Kasumi-1 (cell line): Measurements from ENCODE around the gene FMNL2.
A peak's percentile ranks its signal among the peaks of the same experiment; 100 is the strongest.

Source experiments
- DNase-seq, 2 experiments: peaks; one replicate each; lab custom pipeline; 2025; lab: John Stamatoyannopoulos, UW

The FMNL2 gene

DNA sequence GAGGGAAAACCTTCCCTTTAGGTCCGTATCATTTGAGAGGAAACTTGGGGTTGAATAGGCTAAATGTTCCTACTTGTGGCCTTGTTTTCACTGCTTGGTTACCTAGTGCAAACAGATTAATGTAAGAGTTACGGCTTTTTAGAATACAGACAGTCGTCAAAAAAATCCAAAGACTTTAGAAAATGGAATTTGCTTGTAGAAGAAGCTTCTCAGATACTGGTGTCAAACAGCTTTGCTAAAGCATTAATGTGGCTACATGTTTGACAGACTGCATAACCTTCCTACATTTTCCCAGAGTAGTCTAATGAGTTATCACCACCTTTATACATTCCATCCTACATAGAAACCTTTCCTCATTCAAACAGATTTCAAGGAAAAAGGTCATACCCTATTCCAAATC lies 114.6 kb downstream of the FMNL2 start:
- DNase-seq = no peak

- no peak for DNase-seq
Observed at GRCh38 chr2:152450176-152450575, 115.2 kb downstream of the FMNL2 start.

- DNase-seq = no peak
Observed at GRCh38 chr2:152452256-152452973, 117.4 kb downstream of the FMNL2 start.

DNA sequence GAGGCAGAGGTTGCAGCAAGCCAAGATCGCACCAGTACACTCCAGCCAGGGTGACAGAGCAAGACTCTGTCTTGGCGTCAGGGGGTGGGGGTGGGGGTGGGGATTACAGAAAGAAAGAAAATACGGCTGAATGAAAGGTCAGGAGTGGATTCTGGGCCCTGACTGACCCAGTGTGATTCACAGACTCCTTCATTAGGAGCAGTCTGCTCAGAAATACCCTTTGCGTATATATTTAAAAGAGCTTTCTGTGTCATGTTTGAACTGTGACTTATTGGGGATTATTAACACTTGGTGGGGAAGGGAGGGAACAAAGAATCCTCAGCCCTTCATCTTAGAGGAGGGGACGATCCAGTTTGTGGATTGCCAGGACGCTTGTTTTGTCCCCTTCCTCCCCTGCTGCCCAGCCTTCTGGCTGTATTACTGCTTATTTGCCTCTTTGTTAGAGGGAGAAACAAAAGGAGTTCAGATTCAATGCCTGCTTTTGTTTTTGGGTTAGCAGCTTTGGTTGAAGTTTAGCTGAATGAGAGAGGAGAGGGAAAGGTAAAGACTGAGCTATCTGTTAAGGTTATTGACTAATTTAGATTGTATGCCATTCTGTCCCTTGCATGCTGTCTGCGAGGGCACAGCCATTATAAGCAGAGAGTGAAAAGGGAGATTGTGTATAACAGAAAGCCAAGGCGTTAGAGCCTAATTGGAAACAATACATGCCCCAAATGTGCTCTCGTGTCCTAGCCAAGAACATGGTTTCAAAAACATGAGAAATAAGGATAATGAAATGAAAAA lies 118.3 kb downstream of the FMNL2 start:
- DNase-seq = no peak

DNA sequence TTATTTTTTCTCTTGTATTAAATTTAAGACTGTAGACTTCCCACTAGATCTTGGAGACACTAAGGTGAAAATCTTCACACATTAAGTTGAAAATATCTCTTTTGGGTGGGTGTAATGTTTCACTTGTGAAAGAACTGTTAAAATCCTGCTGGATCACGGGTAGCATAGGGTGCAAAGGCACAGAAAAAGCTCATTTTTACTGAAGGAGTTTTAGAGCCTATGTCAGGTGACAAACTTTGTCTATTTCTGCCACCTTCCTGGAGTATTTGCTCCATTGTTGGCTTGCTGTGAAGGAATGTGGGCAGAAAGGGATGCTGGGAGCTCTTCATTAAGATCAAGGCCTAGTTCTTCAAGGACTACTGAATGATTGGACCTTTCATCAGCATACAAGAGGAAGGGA lies 119.4 kb downstream of the FMNL2 start:
- no peak for DNase-seq

DNA sequence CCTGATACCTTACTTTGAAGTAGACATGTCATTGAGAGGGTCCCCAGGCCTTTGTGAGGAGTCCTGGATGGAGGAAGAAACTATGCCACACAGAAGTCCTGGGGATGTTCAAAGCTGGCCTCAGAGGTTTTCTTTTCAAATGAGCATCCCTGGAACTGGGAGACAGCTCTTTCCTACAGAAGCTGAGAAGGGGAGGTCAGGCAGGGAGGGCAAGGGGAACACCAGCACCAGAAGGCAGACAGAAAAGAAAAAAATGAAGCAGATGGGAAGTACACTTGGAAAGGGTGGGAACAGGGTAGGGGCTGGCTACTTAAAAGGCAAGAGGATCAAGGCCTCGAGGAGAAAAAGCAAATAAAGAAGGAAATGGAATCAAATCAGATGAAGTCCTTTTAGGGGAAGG lies 120.0 kb downstream of the FMNL2 start:
- DNase-seq = no peak

- no peak for DNase-seq
Observed at GRCh38 chr2:152455738-152456137, 120.8 kb downstream of the FMNL2 start.

DNA sequence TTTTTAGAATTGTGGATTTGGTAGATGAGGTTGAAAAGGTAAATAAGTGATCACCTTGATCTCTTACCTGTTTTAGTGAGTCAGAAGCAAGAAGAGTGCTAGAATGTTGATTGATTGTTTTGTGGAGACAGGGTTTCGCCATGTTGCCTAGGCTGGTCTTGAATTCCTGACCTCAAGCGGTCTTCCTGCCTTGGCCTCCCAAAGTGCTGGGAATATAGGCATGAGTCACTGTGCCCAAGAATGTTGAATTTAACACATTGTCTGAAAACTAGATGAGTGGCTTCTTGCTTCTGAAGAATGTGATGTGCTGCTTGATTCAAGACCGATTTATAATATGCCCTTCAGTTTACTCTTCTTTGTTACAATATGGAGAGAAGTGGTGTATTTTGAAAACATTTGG lies 121.3 kb downstream of the FMNL2 start:
- no peak for DNase-seq

GRCh38 chr2:152458441-152458940 lies 123.5 kb downstream of the FMNL2 start:
- DNase-seq = no peak

- no peak for DNase-seq
Observed at GRCh38 chr2:152459091-152459490, 124.1 kb downstream of the FMNL2 start.

DNA sequence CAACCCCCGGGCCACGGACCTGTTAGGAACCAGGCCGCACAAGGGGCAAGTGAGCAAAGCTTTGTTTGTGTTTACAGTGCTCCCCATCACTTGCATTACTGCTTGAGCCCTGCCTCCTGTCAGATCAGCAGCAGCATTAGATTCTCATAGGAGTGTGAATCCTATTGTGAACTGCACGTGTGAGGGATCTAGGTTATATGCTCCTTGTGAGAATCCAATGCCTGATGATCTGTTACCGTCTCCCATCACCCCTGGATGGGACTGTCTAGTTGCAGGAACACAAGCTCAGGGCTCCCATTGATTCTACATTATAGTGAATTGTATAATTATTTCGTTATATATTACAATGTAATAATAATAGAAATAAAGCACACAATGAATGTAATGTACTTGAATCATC lies 125.6 kb downstream of the FMNL2 start:
- no peak for DNase-seq

GRCh38 chr2:152462120-152462519 lies 127.1 kb downstream of the FMNL2 start:
- no peak for DNase-seq

DNA sequence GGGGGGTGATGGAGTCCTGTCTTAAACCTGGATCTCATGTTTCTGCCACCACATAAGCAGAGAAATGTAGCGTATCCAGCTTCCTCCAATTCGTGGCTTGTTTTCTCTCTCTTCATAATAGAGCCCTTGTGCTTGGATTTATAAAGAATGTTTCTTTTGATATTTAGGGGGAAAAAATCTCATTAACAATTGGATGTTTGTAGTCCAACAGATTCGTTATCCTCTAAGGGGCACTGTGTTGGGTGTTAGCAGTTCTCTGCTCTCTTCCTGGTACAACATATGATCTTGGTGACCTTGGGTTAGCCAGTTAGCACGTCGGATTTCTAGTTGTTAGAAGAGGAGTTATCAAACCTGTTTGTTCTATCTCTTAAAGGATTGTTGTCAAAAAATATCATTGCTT lies 127.8 kb downstream of the FMNL2 start:
- DNase-seq = no peak

DNA sequence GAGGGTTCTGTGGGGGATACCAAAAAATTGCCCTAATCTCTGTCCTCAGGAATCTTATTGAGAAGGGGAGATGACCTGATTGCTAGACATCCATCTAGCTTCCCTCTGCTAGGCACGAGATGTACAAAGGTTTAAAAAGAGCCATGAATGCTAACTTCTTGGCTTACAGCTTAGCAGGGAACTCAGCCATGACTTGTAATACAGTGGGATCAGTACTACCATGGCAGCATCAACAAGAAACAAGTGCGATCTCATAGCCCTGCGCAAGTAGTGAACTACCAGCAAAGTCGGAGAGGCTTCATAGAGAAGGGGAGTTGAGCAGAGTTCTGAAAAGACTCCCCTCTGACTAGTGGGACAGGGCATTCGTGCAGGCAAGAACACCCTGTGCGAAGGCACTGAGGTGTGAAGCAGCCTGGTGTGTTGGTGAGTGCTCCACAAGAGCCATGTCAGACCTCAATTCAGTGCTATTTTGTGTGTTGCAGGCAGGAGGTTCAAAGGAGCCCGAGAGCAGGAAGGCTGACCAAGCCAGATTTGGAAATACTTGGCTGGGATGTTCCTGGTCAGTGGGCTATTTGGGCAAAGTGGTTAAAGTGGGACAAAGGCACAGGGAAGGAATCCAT lies 130.0 kb downstream of the FMNL2 start:
- DNase-seq = no peak

- DNase-seq = no peak
Observed at GRCh38 chr2:152465541-152465940, 130.6 kb downstream of the FMNL2 start.

DNA sequence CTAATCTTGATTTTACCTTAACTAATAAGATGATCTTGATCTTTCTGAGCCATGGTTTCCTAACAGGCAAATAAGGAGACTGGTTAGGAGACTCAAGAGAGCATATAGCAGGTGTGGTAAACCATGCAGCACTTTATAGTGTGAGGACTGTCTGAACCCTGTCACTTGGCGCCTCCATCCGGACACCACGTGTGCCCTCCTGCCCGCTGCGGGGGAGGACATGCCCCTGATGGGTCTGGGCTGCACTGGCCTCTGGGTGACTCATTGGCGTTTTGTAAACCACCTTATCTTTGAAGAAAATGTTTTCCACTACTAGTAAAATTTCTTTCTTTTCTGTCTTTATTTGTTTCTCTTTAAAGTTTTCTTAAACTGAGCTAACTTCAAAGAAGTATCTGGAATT lies 131.1 kb downstream of the FMNL2 start:
- DNase-seq = no peak

GRCh38 chr2:152466980-152467676 lies 132.2 kb downstream of the FMNL2 start:
- peak; percentile 53 to 54 for DNase-seq

DNA sequence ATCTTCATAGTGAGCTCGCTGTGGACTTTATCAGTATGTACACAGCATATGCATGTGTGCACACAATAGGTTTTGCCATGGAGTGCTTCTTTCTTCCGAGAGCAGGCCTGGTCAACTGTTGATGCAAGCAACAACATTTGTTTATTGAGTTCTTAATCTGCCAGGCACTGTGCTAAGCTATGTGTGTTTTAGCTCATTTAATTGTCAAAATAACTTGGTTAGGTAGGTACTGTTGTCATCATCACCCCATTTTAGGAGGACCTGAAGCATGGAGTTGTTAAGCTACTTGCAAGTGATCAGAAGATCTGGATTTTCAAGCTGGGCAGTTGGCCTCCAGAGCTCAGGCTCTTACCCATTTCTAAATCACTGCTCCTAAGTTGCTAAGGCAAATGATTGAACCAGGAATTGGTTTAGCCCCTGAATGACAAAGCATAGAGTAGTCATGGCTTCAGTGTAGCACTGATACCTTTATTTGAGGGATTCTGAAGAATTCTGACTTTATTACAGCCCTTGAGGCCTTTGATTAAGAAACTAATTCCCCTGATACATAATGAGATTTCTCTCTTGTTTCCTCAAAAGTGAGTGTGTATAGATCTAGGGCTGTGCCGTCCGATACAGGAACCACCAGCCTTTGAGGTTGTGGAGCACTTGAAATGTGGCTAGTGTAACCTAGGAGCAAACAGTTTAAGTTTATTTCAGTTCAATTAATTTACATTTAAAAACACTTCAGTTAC lies 132.9 kb downstream of the FMNL2 start:
- no peak for DNase-seq

GRCh38 chr2:152468899-152469692 lies 134.1 kb downstream of the FMNL2 start:
- peak; percentile 98 to 99 for DNase-seq
